Fibroblast of skin of left biceps (primary cell): ENCODE measurements around the gene C4orf51.
"Not testable (repeated sequence)": the region's sequence is repeated elsewhere in the genome, so short reads cannot be mapped to it uniquely, and the experiment has no call there.

Experiments used
- DNase-seq, 2 experiments: peaks; one replicate each; pipeline ENCODE4 v3.0.0-alpha.2; 2013; ENCODE audit warnings: low read depth in 2 of 2

The C4orf51 gene

DNA sequence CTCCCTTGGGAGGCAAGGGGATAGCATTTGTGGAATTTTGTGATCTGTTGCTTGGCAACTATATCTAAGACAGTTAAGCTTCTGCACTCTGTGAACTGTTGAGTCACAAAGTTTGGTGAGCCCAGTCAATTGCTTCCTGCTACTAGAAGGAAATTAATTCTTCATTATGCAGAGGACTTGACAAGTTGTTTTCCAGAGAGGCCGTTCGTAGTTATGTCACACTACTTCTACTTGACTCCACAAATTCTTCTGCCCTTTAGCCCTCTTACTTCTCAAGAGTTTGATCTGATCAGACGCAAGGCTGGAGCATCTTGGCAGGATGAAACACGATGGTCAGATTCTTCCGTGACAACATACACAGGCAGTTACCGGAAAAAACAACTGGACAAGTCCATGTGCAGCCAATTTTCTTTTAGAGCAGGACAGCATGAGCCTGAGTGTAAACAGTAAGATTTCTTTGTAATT lies at the start of gene C4orf51:
Gene C4orf51 (plus strand): TSS at position 156 of the 465 bp plus-strand sequence. CDS start 58 bp downstream, at position 214.
- DNase-seq, result peak in 1 of 2 experiments; percentile 13

DNA sequence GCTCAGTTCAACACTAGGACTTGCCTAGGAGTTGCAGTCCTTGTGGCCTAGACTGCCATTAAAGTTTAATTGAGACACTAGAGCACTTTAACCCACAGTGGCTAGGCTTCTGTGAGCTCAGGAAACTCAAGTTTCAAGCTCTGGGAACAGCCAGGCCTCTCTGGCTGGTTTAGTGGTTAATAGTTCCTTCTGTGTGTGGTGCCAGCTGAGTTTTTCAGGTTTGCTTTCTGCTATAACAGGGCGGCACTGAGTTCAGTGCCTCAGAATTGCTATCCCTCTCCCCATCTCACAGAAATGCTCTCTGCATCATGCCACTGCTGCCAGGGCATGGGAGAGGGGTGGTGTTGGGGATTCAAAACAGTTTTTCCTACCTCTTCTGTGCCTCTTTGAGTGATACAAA lies 44.8 kb upstream of the C4orf51 start:
- DNase-seq, result no peak

DNA sequence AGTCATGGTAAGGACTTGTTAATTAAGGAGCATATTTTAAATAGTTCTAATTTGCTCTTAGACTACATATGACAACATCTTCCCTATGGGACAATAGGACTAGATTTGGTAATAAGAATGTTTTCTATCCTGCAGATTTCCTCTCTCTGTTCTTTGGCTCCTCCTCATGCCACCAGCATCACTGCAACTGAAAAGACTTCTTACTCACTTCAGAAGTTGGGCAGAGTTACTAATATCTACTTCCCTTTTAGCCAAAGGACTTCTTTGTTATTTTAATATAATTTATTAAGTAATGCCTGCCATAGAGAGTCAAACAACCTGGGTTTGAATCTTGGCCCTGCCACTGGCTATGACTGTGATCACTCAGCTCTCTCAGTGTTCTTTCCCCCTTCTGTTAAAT lies 44.3 kb upstream of the C4orf51 start:
- no peak for DNase-seq

DNA sequence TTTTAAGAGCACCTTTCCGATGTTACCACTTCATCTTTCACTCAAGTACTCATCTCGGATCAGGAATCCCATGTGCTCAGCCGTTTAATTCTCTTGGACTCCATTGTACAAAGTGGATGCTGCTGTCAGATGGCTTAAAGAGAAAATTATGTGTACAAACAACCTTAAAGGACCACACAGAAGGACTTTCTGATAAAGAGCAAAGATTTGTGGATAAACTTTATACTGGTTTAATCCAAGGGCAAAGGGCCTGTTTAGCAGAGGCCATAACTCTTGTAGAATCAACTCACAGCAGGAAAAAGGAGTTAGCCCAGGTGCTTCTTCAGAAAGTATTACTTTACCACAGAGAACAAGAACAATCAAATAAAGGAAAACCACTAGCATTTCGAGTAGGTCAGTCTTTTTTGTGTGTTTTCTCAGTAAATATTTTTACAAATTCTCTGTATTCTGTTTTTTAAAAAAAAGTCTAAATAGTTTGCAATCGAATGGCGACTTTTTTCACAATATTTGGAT lies 40.7 kb upstream of the C4orf51 start:
- DNase-seq, result no peak

DNA sequence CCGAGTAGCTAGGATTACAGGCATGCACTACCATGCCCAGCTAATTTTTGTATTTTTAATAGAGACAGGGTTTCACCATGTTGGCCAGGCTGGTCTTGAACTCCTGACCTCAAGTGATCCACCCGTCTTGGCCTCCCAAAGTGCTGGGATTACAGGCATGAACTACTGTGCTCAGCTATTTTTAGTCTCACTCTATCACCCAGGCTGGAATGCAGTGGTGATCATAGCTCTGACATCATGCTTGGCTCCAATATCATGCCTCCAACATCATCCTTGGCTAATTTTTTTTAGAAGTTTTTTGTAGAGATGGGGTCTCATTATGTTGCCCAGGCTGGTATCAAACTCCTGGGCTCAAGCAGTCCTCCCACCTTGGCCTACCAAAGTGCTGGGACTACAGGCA lies 39.7 kb upstream of the C4orf51 start:
- DNase-seq, result not testable (repeated sequence)

DNA sequence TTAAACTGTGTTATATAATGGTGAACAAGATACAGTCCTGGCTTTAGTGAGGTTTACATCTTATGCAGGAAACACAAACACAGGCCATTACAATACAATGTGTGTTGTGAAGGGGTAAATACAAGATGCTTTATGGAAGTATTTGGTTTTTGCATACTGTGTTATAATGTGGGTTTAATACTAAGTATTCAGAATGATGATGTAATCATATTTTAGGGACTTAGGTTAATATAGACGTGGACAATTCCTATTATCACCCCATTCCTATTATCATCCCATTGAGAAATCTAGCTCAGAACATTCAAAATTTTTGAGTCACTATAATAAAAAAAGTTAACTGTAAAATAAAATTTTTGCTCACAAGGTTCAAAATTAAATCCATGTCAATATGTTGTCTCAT lies 36.7 kb upstream of the C4orf51 start:
- DNase-seq, result no peak

DNA sequence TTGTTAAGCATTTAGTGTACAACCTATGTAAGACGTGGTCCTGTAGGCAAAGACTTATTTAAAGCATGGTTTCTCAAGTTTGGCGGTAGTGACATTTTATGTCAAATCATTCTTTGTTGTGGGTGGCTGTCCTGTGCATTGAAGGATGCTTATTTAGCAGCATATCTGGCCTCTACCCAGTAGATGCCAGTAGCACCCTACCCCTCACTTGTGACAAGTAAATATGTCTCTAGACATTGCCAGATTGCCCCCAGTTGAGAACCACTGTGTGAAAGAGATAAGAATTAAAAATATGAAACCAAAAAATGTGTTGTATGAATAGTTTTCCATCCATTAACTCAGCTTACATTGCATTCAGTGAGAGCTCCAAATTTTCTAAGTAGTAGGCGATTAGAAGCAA lies 35.2 kb upstream of the C4orf51 start:
- no peak for DNase-seq

DNA sequence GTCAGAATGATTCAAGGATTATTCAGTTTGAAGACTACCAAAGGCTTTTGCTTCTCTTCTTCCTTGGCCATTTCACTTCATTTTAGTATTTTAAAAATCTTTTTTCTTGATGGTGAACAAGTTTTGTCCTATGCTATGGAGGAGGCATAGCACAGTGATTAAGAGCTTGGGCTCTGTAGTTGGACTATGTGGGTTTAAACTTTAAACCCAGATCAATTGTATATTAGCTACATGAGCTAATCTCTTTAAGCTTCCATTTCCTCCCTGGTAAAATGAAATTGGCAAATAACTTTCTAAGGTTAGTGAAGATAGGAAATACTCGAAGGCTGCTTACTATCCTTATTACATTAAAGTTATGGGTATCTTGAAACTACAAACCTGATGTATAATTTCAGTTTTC lies 23.8 kb upstream of the C4orf51 start:
- no peak for DNase-seq

DNA sequence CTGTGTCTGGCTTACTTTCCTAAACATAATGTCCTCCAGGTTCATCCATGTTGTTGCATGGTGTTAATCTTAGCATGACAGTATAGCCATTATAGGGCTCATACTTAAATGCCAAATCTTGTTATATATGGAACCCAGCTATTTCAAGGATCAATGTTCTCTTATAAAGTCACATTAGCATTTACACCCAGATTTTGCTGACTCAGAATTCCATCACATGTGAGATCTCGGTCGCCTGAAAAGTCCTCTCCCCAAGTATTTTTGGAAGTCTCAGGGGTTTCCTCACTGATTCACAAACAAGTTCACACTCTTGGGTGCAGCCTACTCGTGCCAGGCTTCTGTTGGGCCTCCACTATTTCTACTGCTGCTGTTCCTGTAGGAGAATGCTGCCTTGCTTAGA lies 19.9 kb upstream of the C4orf51 start:
- DNase-seq, result no peak

DNA sequence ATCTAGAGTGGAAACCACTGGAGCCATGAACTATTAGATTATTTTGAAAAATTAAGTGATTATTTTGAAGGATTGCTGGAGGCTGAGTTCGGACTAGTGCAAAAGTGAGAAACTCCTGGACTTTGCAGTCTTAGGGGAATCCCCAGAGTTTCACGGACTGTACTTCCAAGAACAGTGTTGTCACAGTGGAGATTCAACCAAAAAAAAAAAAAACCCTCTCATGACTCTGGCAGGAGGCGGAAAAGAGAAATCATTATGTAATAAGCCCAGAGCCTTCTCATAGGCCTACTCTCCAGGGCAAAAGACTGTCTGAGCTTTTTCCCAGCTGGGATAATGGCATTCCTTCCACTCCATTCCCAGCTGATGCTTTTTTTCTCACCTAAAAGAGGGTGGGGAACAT lies 16.8 kb upstream of the C4orf51 start:
- DNase-seq, result no peak

DNA sequence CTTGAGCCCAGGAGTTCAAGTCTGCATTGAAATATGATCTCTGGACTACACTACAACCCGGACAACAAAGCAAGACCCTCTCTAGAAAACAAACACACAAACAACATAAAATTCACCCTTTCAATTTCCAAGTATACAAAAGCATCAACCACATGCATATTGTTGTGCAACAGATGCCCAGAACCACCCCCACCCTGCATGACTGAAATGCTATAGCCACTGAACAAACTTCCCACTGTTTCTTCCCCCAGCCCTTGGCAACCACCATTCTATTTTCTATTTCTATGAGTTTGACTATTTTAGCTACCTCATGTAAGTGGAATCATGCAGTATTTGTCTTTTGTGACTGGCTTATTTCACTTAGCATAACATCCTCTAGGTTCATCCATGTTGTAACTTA lies 14.2 kb upstream of the C4orf51 start:
- DNase-seq, result no peak

DNA sequence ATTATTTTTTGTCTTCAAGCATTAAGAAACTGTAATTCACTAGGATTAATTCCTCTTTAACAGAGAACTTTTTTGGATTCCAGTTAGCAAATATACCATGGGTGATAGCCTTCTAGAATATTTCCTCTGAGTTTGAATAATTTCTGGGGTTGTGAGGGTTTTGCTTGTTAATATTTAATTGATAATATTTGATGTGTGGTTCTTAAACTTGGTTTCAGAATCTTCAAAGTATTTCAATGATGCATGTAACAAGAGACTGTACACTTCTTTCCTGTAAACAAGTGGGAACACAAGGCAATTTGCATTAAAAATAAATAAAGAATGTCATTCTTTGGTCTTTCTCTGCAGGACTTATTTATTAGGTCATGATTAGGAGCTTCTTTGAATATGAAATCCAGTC lies 9.5 kb upstream of the C4orf51 start:
- no peak for DNase-seq

DNA sequence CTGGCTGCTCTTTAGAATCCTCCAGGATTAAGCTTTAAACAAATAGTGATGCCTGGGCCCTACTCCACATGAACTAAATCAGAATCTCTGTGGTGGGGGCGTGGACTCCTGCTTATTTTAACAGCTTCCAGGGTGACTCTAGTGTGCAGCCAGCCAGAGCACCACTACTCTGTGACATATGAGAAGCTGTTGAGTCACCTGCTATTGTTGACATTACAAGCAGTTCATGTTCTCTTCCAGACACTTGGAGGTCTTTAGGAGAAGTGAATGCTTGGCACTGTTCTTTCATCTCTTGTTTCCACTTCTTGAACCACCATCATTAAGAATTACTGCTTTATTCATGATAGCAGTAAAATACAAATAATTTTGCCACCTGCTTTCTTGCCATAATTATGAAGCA lies 426 bp upstream of the C4orf51 start:
- peak in 1 of 2 experiments; percentile 31 for DNase-seq

DNA sequence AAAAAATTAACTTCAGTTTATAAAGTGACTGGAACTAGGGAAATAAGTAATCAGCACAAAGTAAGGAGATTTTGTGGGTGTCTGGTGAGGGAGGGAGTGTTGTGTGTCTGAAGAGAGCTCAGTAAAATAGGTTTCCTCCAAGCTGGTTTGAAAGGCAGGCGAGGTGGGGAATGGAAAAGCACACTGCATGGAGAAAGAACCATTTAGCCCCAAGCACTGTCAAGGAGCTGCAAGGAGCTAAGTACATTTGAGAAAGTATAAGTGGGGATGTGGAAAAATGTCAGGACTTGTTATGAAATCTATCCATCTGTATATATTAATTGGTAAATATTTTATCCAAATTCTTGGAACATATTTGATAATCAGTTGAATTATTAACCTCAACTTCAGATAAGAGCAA lies 956 bp downstream of the C4orf51 start:
- no peak for DNase-seq

DNA sequence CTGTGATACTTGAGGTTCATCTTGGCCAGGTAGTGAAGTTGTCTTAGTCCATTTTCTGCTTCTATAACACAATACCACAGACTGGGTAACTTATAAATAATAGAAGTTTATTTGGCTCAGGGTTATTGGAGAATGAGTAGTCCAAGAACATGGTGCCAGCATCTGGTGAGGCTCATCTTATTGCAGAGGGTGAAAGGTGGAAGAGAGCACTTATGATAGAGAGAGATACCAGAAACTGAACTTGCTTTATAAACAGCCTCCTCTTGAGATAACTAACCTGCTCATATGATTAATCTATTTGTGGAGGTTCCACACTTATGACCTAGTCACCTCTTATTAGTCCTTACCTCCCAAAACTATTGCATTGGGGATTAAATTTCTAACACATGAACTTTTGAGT lies 1.6 kb downstream of the C4orf51 start:
- no peak for DNase-seq

DNA sequence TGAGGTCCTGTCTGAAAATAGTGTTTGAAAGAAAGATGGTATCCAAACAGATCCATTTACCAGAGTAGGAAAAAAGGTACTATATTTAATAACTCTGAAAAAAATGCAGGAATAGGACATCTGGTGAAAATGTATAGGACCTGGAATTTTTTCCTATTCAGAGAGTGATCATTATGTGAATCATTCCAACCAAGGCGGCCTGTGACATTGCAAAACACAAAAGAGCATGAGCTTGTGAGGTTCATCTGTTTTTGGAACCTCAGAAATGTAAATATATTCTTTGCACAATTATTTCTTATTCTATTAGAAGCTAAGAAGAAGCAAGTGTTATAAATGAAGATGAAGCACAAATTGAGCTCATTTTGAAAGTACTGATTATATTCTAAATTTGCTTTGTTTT lies 2.0 kb downstream of the C4orf51 start:
- DNase-seq, result peak in 1 of 2 experiments; percentile 1

DNA sequence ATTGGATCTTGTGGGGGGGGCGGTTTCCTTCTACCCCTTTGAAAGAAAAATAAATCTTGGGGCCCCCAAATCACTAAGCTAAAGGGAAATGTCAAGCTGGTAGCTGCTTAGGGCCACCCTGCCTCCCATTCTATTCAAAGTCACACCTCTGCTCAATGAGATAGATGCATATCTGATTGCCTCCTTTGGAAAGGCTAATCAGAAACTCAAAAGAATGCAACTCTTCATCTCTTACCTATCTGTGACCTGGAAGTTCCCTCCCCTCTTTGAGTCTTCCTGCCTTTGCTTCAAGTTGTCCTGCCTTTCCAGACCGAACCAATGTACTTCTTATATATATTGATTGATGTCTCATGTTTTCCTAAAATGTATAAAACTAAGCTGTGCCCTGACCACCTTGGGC lies 7.0 kb downstream of the C4orf51 start:
- no peak for DNase-seq

DNA sequence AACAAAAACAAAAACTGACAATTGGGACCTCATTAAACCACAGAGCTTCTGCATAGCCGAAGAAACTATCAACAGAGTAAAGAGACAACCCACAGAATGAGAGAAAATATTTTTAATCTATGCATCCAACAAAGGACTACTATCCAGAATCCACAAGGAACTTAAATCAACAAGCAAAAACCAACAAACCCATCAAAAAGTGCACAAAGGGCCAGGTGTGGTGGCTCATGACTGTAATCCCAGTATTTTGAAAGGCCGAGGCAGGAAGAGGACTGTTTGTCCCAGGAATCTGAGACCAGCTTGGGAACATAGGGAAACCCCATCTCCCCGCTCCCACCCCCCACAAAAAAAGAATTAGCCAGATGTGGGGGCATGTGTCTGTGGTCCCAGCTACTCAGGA lies 10.7 kb downstream of the C4orf51 start:
- DNase-seq, result no peak

DNA sequence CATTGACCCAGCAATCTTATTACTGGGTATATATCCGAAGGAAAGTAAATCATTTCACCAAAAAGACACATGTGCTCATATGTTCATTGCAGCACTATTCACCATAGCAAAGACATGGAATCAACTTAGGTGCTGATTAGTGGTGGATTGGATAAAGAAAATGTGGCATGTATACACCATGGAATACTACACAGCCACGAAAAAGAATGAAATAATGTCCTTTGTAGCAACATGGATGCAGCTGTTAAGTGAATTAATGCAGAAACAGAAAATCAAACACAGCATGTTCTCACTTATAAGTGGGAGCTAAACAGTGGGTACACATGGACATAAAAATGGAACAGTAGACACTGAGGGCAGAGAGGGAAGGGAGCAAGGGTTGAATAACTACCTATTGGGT lies 11.5 kb downstream of the C4orf51 start:
- not testable (repeated sequence) for DNase-seq

DNA sequence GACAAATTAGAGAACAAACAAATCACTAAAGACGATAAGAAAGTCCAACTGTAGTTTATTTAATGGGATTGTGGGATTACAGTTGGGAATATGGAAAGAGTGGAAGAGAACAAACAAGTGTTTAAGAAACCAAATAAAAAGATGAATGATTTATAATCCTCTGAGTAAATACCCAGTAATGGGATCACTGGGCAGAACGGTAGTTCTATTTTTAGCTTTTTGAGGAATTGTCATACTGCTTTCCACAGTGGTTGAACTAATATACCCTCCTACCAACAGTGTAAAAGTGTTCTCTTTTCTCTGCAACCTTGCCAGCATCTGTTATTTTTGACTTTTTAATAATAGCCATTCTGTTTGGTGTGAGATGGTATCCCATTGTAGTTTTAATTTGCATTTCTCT lies 15.0 kb downstream of the C4orf51 start:
- DNase-seq, result no peak

DNA sequence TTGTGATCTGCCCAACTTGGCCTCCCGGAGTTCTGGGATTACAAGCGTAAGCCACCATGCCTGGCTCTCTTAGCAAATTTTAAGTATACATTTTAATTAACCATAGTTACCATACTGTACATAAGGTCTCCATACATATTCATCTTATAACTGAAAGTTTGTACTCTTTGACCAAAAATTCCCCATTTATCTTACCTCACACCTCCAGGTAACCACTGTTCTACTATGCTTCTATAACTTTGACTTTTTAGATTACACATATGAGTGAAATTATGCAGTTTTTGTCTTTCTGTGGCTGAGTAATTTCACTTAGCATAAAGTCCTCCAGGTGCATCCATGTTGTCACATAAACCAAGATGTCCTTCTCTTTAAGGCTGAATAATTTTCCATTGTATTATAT lies 17.4 kb downstream of the C4orf51 start:
- no peak for DNase-seq

DNA sequence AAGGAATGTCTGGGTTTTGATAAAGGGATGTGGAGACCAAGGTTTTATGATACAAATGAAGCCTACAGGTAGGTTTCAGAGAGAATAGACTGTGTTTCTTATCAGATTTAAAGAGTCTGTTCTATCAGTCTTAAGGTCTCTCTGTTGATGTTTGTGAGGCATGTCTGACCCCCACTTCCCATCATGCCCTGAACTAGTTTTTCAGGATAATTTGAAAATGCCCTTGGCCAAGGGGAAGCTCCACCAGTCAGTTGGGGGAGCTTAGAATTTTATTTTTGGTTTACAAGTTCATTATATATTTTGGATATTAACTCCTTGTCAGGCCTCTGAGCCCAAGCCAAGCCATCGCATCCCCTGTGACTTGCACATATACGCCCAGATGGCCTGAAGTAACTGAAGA lies 18.6 kb downstream of the C4orf51 start:
- no peak for DNase-seq

DNA sequence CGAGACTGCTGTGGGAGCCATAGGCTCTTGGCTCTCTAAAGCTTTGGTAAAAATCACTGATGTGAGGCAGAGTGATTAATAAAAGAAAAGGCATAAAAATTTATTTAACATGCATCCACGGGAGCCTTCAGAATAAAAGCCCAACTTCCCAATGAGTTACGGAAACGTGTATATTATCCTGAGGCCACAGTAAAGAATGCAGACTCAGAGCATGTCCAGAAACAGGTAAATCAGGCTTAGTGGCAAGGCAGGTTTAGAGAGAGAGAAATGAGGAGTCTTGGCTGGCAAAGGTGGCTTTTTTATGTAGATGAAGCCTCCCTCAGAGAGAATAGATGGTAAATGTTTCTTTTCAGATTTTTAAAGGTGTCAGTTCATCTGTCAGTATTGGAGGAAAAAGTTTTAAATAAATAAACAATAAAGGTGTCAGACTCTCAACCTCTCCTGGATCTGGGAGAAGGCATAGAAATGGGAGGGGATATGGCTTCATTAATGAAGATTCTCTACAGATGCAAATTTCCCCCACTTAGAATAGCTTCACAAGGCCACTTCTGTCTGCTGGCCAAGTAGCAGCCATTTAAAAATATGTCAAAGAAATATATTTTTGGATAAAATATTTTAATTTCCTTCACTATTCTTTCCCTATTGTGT lies 24.0 kb downstream of the C4orf51 start:
- no peak for DNase-seq

DNA sequence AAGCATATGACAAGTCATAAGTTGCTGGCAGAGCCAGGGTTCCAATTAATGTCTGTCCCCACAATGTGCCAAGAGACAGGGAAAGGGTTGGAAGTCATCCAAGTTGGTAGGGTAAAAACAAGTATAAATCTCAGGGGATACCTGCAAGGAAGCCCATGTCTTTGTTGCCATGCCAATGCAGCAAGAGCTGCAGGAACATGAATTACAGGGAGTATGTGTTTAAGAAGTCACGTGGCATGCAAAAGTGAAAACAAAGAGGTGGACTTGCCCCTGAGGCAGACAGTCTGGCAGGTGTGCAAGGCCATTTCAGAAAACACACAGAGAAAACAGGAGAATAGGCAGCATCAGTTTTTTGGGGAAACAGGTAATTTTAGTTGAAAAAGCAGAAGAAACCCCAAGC lies 29.4 kb downstream of the C4orf51 start:
- no peak for DNase-seq
